Astrocyte of the hippocampus (primary cell): ENCODE data around the gene MEIOB.

ENCODE experiments used
- DNase-seq: peaks from one replicate; pipeline ENCODE4 v3.0.0; 2011; ENCODE audit warnings: low read depth, low spot score

The MEIOB gene

GRCh38 chr16:1788095-1788707, 83.8 kb downstream of the MEIOB start:
- DNase-seq = no peak

- no peak for DNase-seq
Measured at GRCh38 chr16:1787322-1788094, 84.5 kb downstream of the MEIOB start.

GRCh38 chr16:1787056-1787321, 85.0 kb downstream of the MEIOB start:
- no peak for DNase-seq

GRCh38 chr16:1786242-1787055, 85.5 kb downstream of the MEIOB start:
- DNase-seq = no peak

- DNase-seq = no peak
Measured at GRCh38 chr16:1785846-1786170, 86.2 kb downstream of the MEIOB start.

- DNase-seq = no peak
Measured at GRCh38 chr16:1784977-1785845, 86.8 kb downstream of the MEIOB start.
